ENCODE measurements around the gene TMEM132C.

DNA sequence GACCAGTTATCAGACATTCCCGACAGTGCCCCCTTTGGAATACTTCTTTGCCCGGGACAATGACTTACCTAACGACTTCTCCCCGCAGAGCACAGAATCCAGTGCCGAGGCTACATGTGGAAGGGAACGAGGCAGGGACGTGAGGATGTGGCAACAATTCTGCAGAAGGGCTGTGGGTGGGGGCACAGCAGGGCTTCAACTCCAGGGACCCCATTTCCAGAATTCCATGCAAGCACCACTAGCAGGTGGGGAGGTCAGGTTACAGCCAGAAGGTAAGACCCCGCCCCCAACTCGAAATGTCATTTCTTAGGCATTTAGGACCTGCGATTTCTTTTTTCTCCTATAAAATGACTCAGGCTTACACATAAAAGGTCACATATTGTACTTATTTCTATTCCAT is 207.9 kb downstream of the TMEM132C start:
- TF ChIP-seq CTCF (conservative IDR thresholded peaks at IDR 0.05; ENCODE audit: low read length): no peak
- no peak for TF ChIP-seq EZH2phosphoT487 (IDR thresholded peaks at IDR 0.05; ENCODE audit: borderline replicate concordance, low read depth, low read length)

Measured in OCI-LY7 (cell line).